IMR-90 (cell line): Measurements from ENCODE around the gene ZDHHC14. TPM values are rescaled to one million over a fixed set of nuclear protein-coding genes. Genes with fewer than 3 reads are reported as not detected.
A peak's percentile ranks its signal among the peaks of the same experiment; 100 is the strongest.

Experiments
- ATAC-seq: fragments of 200-7000 bp; cut with Tn5 transposase; 2 replicates; pipeline ENCODE4 v1.9.1; 2020; ENCODE audit warnings: low read depth, mild to moderate bottlenecking, moderate library complexity
- BruUV-seq: library from RNA; stranded (reverse); fragments of 400-500 nt; replicated peaks from 2 replicates; lab custom pipeline; 2021; lab: Mats Ljungman, UMichigan
- CTCF ChIA-PET: fragments of 300-600 bp; formaldehyde crosslinking; extraction: SDS; loops from one replicate; lab custom pipeline; 2021; ENCODE audit warnings: antibody characterized with exemption; lab: Yijun Ruan, JAX
- POLR2A ChIA-PET: fragments of 300-600 bp; sonication (Branson Sonifier 250); formaldehyde crosslinking; loops from one replicate; lab custom pipeline; 2022; ENCODE audit warnings: antibody characterized with exemption; ENCODE audit not compliant: unreplicated experiment; lab: Charles Lee
- DNase-seq: peaks from one replicate; pipeline ENCODE4 v3.0.0; 2013
- H2AFZ ChIP-seq: replicated peaks from 2 replicates; pipeline ENCODE3; 2013; ENCODE audit warnings: low read length, mild to moderate bottlenecking; ENCODE audit not compliant: poor library complexity
- H2AK5ac ChIP-seq: 2 replicates; pipeline ENCODE4 v1.6.1; 2013; ENCODE audit warnings: low read depth, low read length, inconsistent platforms
- H2AK9ac ChIP-seq: replicated peaks from 2 replicates; pipeline ENCODE3; 2013; ENCODE audit warnings: mild to moderate bottlenecking, low read depth, low read length, moderate library complexity; ENCODE audit not compliant: poor library complexity
- H2BK120ac ChIP-seq: 2 replicates; pipeline ENCODE4 v1.6.1; 2013; ENCODE audit warnings: low read depth, low read length, inconsistent platforms
- H2BK15ac ChIP-seq: 3 replicates; pipeline ENCODE4 v1.6.1; 2013; ENCODE audit warnings: low read depth, low read length, inconsistent platforms
- H2BK20ac ChIP-seq: 2 replicates; pipeline ENCODE4 v1.6.1; 2013; ENCODE audit warnings: low read depth, mild to moderate bottlenecking, inconsistent platforms, low read length, moderate library complexity
- H2BK5ac ChIP-seq: 2 replicates; pipeline ENCODE4 v1.6.1; 2013; ENCODE audit warnings: mild to moderate bottlenecking, low read depth, low read length, inconsistent platforms; ENCODE audit not compliant: poor library complexity, severe bottlenecking
- H3K14ac ChIP-seq: replicated peaks from 2 replicates; pipeline ENCODE4 v1.6.1; 2013; ENCODE audit warnings: low read depth, low read length, inconsistent platforms
- H3K18ac ChIP-seq: 2 replicates; pipeline ENCODE4 v1.6.1; 2013; ENCODE audit warnings: low read depth, low read length, control low read depth
- H3K23ac ChIP-seq: 2 replicates; pipeline ENCODE4 v1.6.1; 2013; ENCODE audit warnings: low read depth, low read length, inconsistent platforms
- H3K27ac ChIP-seq: 2 replicates; pipeline ENCODE4 v1.5.1; 2013; ENCODE audit warnings: mild to moderate bottlenecking, control low read depth, low read length; ENCODE audit not compliant: insufficient read depth
- H3K27me3 ChIP-seq: 2 replicates; pipeline ENCODE4 v1.6.1; 2013; ENCODE audit warnings: low read length; ENCODE audit not compliant: control insufficient read depth, insufficient read depth
- H3K36me3 ChIP-seq: 2 replicates; pipeline ENCODE4 v1.6.1; 2013; ENCODE audit warnings: low read length, mixed read lengths; ENCODE audit not compliant: control insufficient read depth, insufficient read depth
- H3K4ac ChIP-seq: 2 replicates; pipeline ENCODE4 v1.6.1; 2013; ENCODE audit warnings: low read depth, low read length, inconsistent platforms
- H3K4me1 ChIP-seq: 2 replicates; pipeline ENCODE4 v1.6.1; 2013; ENCODE audit warnings: low read length, mixed read lengths; ENCODE audit not compliant: control insufficient read depth, insufficient read depth
- H3K4me2 ChIP-seq: 2 replicates; pipeline ENCODE4 v1.6.1; 2013; ENCODE audit warnings: low read depth, mild to moderate bottlenecking, control low read depth, low read length, moderate library complexity
- H3K4me3 ChIP-seq: 2 replicates; pipeline ENCODE4 v1.5.1; 2013; ENCODE audit warnings: low read depth, mild to moderate bottlenecking, control low read depth, low read length, moderate library complexity; ENCODE audit not compliant: insufficient read depth
- H3K56ac ChIP-seq: 2 replicates; pipeline ENCODE4 v1.6.1; 2013; ENCODE audit warnings: low read length, inconsistent platforms; ENCODE audit not compliant: insufficient read depth; ENCODE audit errors: extremely low read depth
- H3K79me1 ChIP-seq, 2 experiments: 2 replicates each; pipeline ENCODE4 v1.6.1; 2013; ENCODE audit warnings: low read length in 2 of 2, inconsistent platforms in 1 of 2, low read depth in 1 of 2
- H3K9ac ChIP-seq: 2 replicates; pipeline ENCODE4 v1.6.1; 2013; ENCODE audit warnings: low read depth, low read length, control low read depth
- H3K9me1 ChIP-seq: 2 replicates; pipeline ENCODE4 v1.6.1; 2013; ENCODE audit warnings: low read length, inconsistent platforms; ENCODE audit not compliant: insufficient read depth
- H3K9me3 ChIP-seq: 2 replicates; pipeline ENCODE4 v1.6.1; 2013; ENCODE audit warnings: low read length; ENCODE audit not compliant: control insufficient read depth, insufficient read depth
- H4K20me1 ChIP-seq: 2 replicates; pipeline ENCODE4 v1.6.1; 2013; ENCODE audit warnings: low read length, inconsistent platforms; ENCODE audit not compliant: insufficient read depth
- H4K5ac ChIP-seq: 2 replicates; pipeline ENCODE4 v1.6.1; 2013; ENCODE audit warnings: mild to moderate bottlenecking, low read depth, low read length, control low read depth
- H4K8ac ChIP-seq, 2 experiments: 2 replicates each; pipeline ENCODE4 v1.6.1; 2013; ENCODE audit warnings: low read depth in 2 of 2, low read length in 2 of 2, control low read depth in 1 of 2, inconsistent platforms in 1 of 2
- H4K91ac ChIP-seq: 2 replicates; pipeline ENCODE4 v1.6.1; 2013; ENCODE audit warnings: low read depth, low read length, inconsistent platforms; ENCODE audit not compliant: insufficient read depth
- BHLHE40 ChIP-seq: fragments of 150-350 bp; IDR thresholded peaks from 2 replicates; pipeline ENCODE4 v1.6.1; 2016; ENCODE audit warnings: mild to moderate bottlenecking, low read depth, low read length
- CEBPB ChIP-seq: IDR thresholded peaks from 2 replicates; pipeline ENCODE4 v1.6.1; 2012; ENCODE audit warnings: low read depth, low read length, improper control_type of control experiment
- CHD1 ChIP-seq: IDR thresholded peaks from 2 replicates; pipeline ENCODE4 v1.6.1; 2012; ENCODE audit warnings: low read depth, low read length, improper control_type of control experiment
- CTCF ChIP-seq: conservative IDR thresholded peaks from 2 replicates; pipeline ENCODE4 v1.5.1; 2012; ENCODE audit warnings: mild to moderate bottlenecking, low read depth, low read length, improper control_type of control experiment
- FOS ChIP-seq: fragments of 150-350 bp; IDR thresholded peaks from 2 replicates; pipeline ENCODE4 v1.6.1; 2016; ENCODE audit warnings: low read depth, low read length
- MAFK ChIP-seq: IDR thresholded peaks from 2 replicates; pipeline ENCODE4 v1.6.1; 2012; ENCODE audit warnings: low read depth, low read length, improper control_type of control experiment
- MAZ ChIP-seq: IDR thresholded peaks from 2 replicates; pipeline ENCODE4 v1.6.1; 2012; ENCODE audit warnings: low read depth, mild to moderate bottlenecking, low read length, improper control_type of control experiment, moderate library complexity, borderline replicate concordance
- MXI1 ChIP-seq: IDR thresholded peaks from 2 replicates; pipeline ENCODE4 v1.6.1; 2012; ENCODE audit warnings: low read depth, mild to moderate bottlenecking, low read length, moderate library complexity, borderline replicate concordance
- NFE2L2 ChIP-seq: fragments of 150-350 bp; IDR thresholded peaks from 2 replicates; pipeline ENCODE4 v1.6.1; 2016; ENCODE audit warnings: low read depth, mild to moderate bottlenecking, low read length
- POLR2A ChIP-seq: IDR thresholded peaks from 2 replicates; pipeline ENCODE4 v1.6.1; 2012; ENCODE audit warnings: mild to moderate bottlenecking, low read depth, low read length
- RAD21 ChIP-seq: IDR thresholded peaks from 2 replicates; pipeline ENCODE4 v1.6.1; 2012; ENCODE audit warnings: low read length, improper control_type of control experiment
- RCOR1 ChIP-seq: IDR thresholded peaks from 2 replicates; pipeline ENCODE4 v1.6.1; 2012; ENCODE audit warnings: mild to moderate bottlenecking, low read length, improper control_type of control experiment; ENCODE audit not compliant: insufficient replicate concordance
- RFX5 ChIP-seq: IDR thresholded peaks from 2 replicates; pipeline ENCODE4 v1.8.0; 2012; ENCODE audit warnings: low read depth, mild to moderate bottlenecking, low read length, moderate library complexity
- SMC3 ChIP-seq: fragments of 150-350 bp; IDR thresholded peaks from 2 replicates; pipeline ENCODE4 v1.6.1; 2016; ENCODE audit warnings: low read depth, mild to moderate bottlenecking, antibody characterized with exemption, low read length, moderate library complexity
- USF2 ChIP-seq: fragments of 150-350 bp; IDR thresholded peaks from 2 replicates; pipeline ENCODE4 v1.6.1; 2017; ENCODE audit warnings: mild to moderate bottlenecking, antibody characterized with exemption, low read length, low read depth
- WGBS, 2 experiments: methylation state at CpG; one replicate each; pipeline versions ENCODE4 v1.1.5 to v1.1.7; 2013; ENCODE audit warnings: missing lambda C conversion rate in 2 of 2; ENCODE audit not compliant: insufficient read length in 1 of 2; ENCODE audit errors: extremely low coverage in 2 of 2; 5-methylcytosine and 5-hydroxymethylcytosine counted together
- dilution Hi-C: fragments of 300-500 bp; cut with HindIII; formaldehyde crosslinking; loops from one replicate; pipeline ENCODE4 v1.14.3; 2018; ENCODE audit warnings: low sequenced_read_pairs; ENCODE audit not compliant: unreplicated experiment
- in situ Hi-C: fragments of 300-500 bp; cut with MboI; formaldehyde crosslinking; loops from 3 replicates; pipeline ENCODE4 v1.14.3; 2019; ENCODE audit warnings: low sequenced_read_pairs, inconsistent platforms, mixed read lengths
- intact Hi-C: fragments of 100-400 bp; cut with micrococcal nuclease; formaldehyde crosslinking; loops from 2 replicates; pipeline ENCODE4 v1.10.0; 2022
- polyA plus RNA-seq, 3 experiments: library from polyadenylated mRNA; depleted of rRNA; stranded (reverse); fragments of >200 nt; gene quantifications; 2 replicates each; pipeline ENCODE4 v1.2.3, GENCODE V29; 2012; ENCODE audit warnings: low replicate concordance in 1 of 3
- total RNA-seq: library from RNA; depleted of rRNA; stranded (reverse); fragments of >200 nt; gene quantifications from 2 replicates; pipeline ENCODE4 v1.2.3, GENCODE V29; 2012
- TF ChIP-seq, protein P1 (sequence below): fragments of 150-350 bp; IDR thresholded peaks from 2 replicates; pipeline ENCODE4 v1.6.1; 2016; ENCODE audit warnings: low read depth, mild to moderate bottlenecking, low read length, moderate library complexity, borderline replicate concordance

Gene ZDHHC14
- total and polyA plus RNA-seq, 2 of the 4 experiments (the other 2 are of a cell fraction), result 0.90 to 2.0 TPM

- intact Hi-C loops, result loop anchor here (2.0 to 5.0 kb wide), 2 partner anchors 84 to 274 kb away; partner anchors contain the start of gene TMEM242
Measured at GRCh38 chr6:157596461-157596860, 215.5 kb downstream of the ZDHHC14 start.

More at GRCh38 chr6:157596461-157596860, 215.5 kb downstream of the ZDHHC14 start:
- peak overlapping the region; percentile 36; the same call in 1 of the 2 replicates for H3K27ac ChIP-seq
- H2BK15ac ChIP-seq, result peak overlapping the region; percentile 51; the same call in 1 of the 3 replicates
- DNase-seq, result no peak
- no peak overlapping the region for H3K4me3 ChIP-seq
- H2AK9ac ChIP-seq, result no peak overlapping the region
- H2BK5ac ChIP-seq, result no peak overlapping the region
- H2AK5ac ChIP-seq, result peak overlapping the region; percentile 39; the same call in 1 of the 2 replicates
- H2BK120ac ChIP-seq, result peak overlapping the region; percentile 54
- no peak overlapping the region for H4K91ac ChIP-seq
- no peak overlapping the region for H3K56ac ChIP-seq
- no peak overlapping the region for H2AFZ ChIP-seq
- dilution Hi-C loops, result no loop called here
- peak overlapping the region; percentile 47 for H3K4me2 ChIP-seq
- no peaks in the 10 kb centered on the region for H3K9me3 ChIP-seq
- ATAC-seq, result no peak
- no CpG with 5 or more reads among the region's 6 CpGs for WGBS, 2 experiments
- BruUV-seq, result no TSS peak
- H2BK20ac ChIP-seq, result peak overlapping the region; percentile 72; the same call in 1 of the 2 replicates
- H3K9me1 ChIP-seq, result no peaks in the 10 kb centered on the region
- ChIA-PET POLR2A (no interaction called here), CTCF (interaction anchor here (0.9 to 1.3 kb wide), 5 partner anchors 10 to 273 kb away, joined by 3 to 6 read pairs (median 4); partner anchors contain the start of gene TMEM242)
- H3K27me3 ChIP-seq, result no peaks in the 10 kb centered on the region
- no peak overlapping the region for H3K9ac ChIP-seq
- H4K5ac ChIP-seq, result no peak overlapping the region
- H3K4ac ChIP-seq, result 0 out of 2 replicates have a peak overlapping the region, but pooled peaks have one; percentile 14
- H3K36me3 ChIP-seq, result no peaks in the 10 kb centered on the region
- H3K14ac ChIP-seq, result no peak overlapping the region
- H4K20me1 ChIP-seq, result no peaks in the 10 kb centered on the region
- peak overlapping the region; percentile 22; the same call in 1 of the 2 replicates for H3K18ac ChIP-seq
- peak overlapping the region; percentile 46; the same call in 1 of the 2 replicates for H3K23ac ChIP-seq
- H3K79me1 ChIP-seq, result no peaks in the 10 kb centered on the region
- peaks cover 12% of the 10 kb centered on the region for H3K4me1 ChIP-seq
- TF ChIP-seq SMC3 (no peak), MAZ (no peak), RAD21 (no peak), CEBPB (no peak), RFX5 (no peak), CTCF (no peak), BHLHE40 (no peak), MXI1 (no peak), MAFK (no peak), RCOR1 (no peak), NFE2L2 (no peak), CHD1 (no peak), POLR2A (no peak), FOS (no peak), USF2 (no peak)
- TF ChIP-seq, protein P1, sequence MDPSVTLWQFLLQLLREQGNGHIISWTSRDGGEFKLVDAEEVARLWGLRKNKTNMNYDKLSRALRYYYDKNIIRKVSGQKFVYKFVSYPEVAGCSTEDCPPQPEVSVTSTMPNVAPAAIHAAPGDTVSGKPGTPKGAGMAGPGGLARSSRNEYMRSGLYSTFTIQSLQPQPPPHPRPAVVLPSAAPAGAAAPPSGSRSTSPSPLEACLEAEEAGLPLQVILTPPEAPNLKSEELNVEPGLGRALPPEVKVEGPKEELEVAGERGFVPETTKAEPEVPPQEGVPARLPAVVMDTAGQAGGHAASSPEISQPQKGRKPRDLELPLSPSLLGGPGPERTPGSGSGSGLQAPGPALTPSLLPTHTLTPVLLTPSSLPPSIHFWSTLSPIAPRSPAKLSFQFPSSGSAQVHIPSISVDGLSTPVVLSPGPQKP, result no peak
- in situ Hi-C loops, result no loop called here
- H4K8ac ChIP-seq, result peak overlapping the region in 1 of 2 experiments; percentile 34; a peak in 1 of 4 replicates
